ENCODE measurements around the gene FLYWCH2. TPM values are rescaled to one million over a fixed set of nuclear protein-coding genes. Genes with fewer than 3 reads are reported as not detected.
"Not testable (repeated sequence)": the region's sequence is repeated elsewhere in the genome, so short reads cannot be mapped to it uniquely, and the experiment has no call there.

FLYWCH2 gene
- total RNA-seq, 1 experiment from 2014 or later = 16.5 TPM

GRCh38 chr16:2907084-2907753 lies 24.2 kb downstream of the FLYWCH2 start:
- not testable (repeated sequence) for H3K27me3 ChIP-seq (ENCODE audit: insufficient read depth, low read length); H3K4me1 ChIP-seq (ENCODE audit: insufficient read depth, low read length); H3K4me3 Mint-ChIP-seq; H3K27ac ChIP-seq (ENCODE audit: insufficient read length, low read depth, low read length); H3K79me1 ChIP-seq (ENCODE audit: insufficient read depth, low read depth, low read length, poor library complexity, severe bottlenecking); H2BK5ac ChIP-seq (ENCODE audit: insufficient read length, low read length); H2BK120ac ChIP-seq (ENCODE audit: low read depth, low read length, poor library complexity, severe bottlenecking); H3K23me2 ChIP-seq (ENCODE audit: insufficient read length, low read depth, low read length, poor library complexity, severe bottlenecking); H2BK12ac ChIP-seq (ENCODE audit: insufficient read length, low read depth, low read length); H3K79me2 ChIP-seq (ENCODE audit: insufficient read depth, low read length); H4K8ac ChIP-seq (replicated peaks; ENCODE audit: insufficient read length, low read depth, low read length); H4K20me1 ChIP-seq (ENCODE audit: control insufficient read depth, insufficient read depth, insufficient read length); H3K56ac ChIP-seq (ENCODE audit: insufficient read length, low read depth, low read length); H2BK20ac ChIP-seq (ENCODE audit: low read depth, low read length, poor library complexity, severe bottlenecking); H3K4me2 ChIP-seq (ENCODE audit: insufficient read depth, insufficient read length, low read length); H3K23ac ChIP-seq (ENCODE audit: insufficient read length, low read depth, low read length); H4K91ac ChIP-seq (ENCODE audit: insufficient read length, low read depth, low read length); H3K36me3 Mint-ChIP-seq (ENCODE audit: insufficient read depth in 1 of 3, low read depth in 3 of 3); H3K4ac ChIP-seq (ENCODE audit: low read depth, low read length); H3K9ac ChIP-seq (ENCODE audit: extremely low read depth, insufficient read length, low read length); H2AK5ac ChIP-seq (ENCODE audit: insufficient read length, low read length); H3K14ac ChIP-seq (ENCODE audit: insufficient read depth, low read length); H3T11ph ChIP-seq (ENCODE audit: low read length); H3K18ac ChIP-seq (ENCODE audit: insufficient read length, low read depth, low read length); H2BK15ac ChIP-seq (ENCODE audit: low read depth, low read length); H4K5ac ChIP-seq (ENCODE audit: insufficient read length, low read depth, low read length); H3K9me3 ChIP-seq (ENCODE audit: control insufficient read depth, low read depth, low read length); H2AFZ ChIP-seq (ENCODE audit: low read length)
- Mint-ChIP-seq H3K27ac (peak overlapping the region in 1 of 3 experiments; percentile 35; a peak in 1 of 7 replicates), H3K9me3 (peaks cover 9 to 14% of the 10 kb centered on the region in 2 experiments), H3K4me1 (peaks cover 10 to 17% of the 10 kb centered on the region in 2 experiments), H3K27me3 (ENCODE audit: low read depth) (peaks cover 10% of the 10 kb centered on the region)
- WGBS (ENCODE audit: extremely low coverage, insufficient read length, low lambda C conversion rate) = no CpG with 5 or more reads among the region's 17 CpGs
- DNase-seq = peak; percentile 74
- peak; percentile 70 for TF ChIP-seq CTCF (conservative IDR thresholded peaks at IDR 0.05)

Measured in H9 (cell line).